OCI-LY3 (cell line): ENCODE data around the gene FMN1.
A peak's percentile ranks its signal among the peaks of the same experiment; 100 is the strongest.

Experiments
- H2AFZ ChIP-seq: fragments of 200-600, 300-600 bp; shearing (Covaris generic); 2 replicates; pipeline ENCODE4 v1.6.0; 2014; ENCODE audit warnings: antibody characterized with exemption, low read depth, low read length
- H3K27ac ChIP-seq: fragments of 200-600, 300-600 bp; sonication (generic); 2 replicates; pipeline ENCODE4 v1.5.1; 2014; ENCODE audit warnings: mild to moderate bottlenecking, low read length, moderate library complexity, mixed read lengths
- H3K27me3 ChIP-seq: fragments of 200-600, 300-600 bp; sonication (generic); 2 replicates; pipeline ENCODE4 v1.6.1; 2014; ENCODE audit warnings: low read depth, low read length, mixed read lengths
- H3K36me3 ChIP-seq: fragments of 200-600, 300-600 bp; sonication (generic); replicated peaks from 2 replicates; pipeline ENCODE3; 2014; ENCODE audit warnings: low read depth, low read length, mixed read lengths
- H3K4me1 ChIP-seq: fragments of 300-600, 200-600 bp; sonication (generic); 2 replicates; pipeline ENCODE4 v1.6.1; 2014; ENCODE audit warnings: low read length, mixed read lengths
- H3K4me2 ChIP-seq: fragments of 200-600, 300-600 bp; sonication (generic); 2 replicates; pipeline ENCODE4 v1.6.1; 2014; ENCODE audit warnings: low read length, mixed read lengths
- H3K4me3 ChIP-seq: fragments of 300-600, 200-600 bp; sonication (generic); 2 replicates; pipeline ENCODE4 v1.5.1; 2014; ENCODE audit warnings: antibody characterized with exemption, mild to moderate bottlenecking, low read length, moderate library complexity
- H3K79me2 ChIP-seq: fragments of 300-600, 200-600 bp; shearing (Covaris generic); 2 replicates; pipeline ENCODE4 v1.6.1; 2014; ENCODE audit warnings: mild to moderate bottlenecking, low read length, mixed read lengths
- H3K9ac ChIP-seq: fragments of 300-600, 200-600 bp; shearing (Covaris generic); 2 replicates; pipeline ENCODE4 v1.6.0; 2014; ENCODE audit warnings: mild to moderate bottlenecking, low read length, moderate library complexity
- H3K9me3 ChIP-seq: fragments of 200-600, 300-600 bp; shearing (Covaris generic); 2 replicates; pipeline ENCODE4 v1.6.1; 2014; ENCODE audit warnings: low read length, mixed read lengths; ENCODE audit not compliant: insufficient read depth
- H4K20me1 ChIP-seq: fragments of 200-600, 300-600 bp; sonication (generic); 2 replicates; pipeline ENCODE4 v1.6.1; 2016; ENCODE audit warnings: low read length, mixed read lengths; ENCODE audit not compliant: insufficient read depth
- CTCF ChIP-seq: fragments of 200-600, 300-600 bp; sonication (generic); IDR thresholded peaks from 2 replicates; pipeline ENCODE4 v1.5.1; 2014; ENCODE audit warnings: antibody characterized with exemption, low read length, low read depth
- EZH2phosphoT487 ChIP-seq: fragments of 200-600 bp; shearing (Covaris generic); IDR thresholded peaks from 2 replicates; pipeline ENCODE4 v1.6.1; 2018; ENCODE audit warnings: antibody characterized with exemption, mixed run types, low read depth

Gene FMN1

GRCh38 chr15:32903591-32904290 lies 290.8 kb downstream of the FMN1 start:
- Histone ChIP-seq H3K4me2 (peak overlapping the region; percentile 87), H3K79me2 (no peaks in the 10 kb centered on the region), H2AFZ (peak overlapping the region; percentile 73), H3K9me3 (no peaks in the 10 kb centered on the region), H3K27me3 (0 out of 2 replicates have a peak, but pooled peaks cover 12% of the 10 kb centered on the region), H3K4me3 (peak overlapping the region; percentile 39), H3K27ac (peak overlapping the region; percentile 1; the same call in 1 of the 2 replicates), H3K9ac (0 out of 2 replicates have a peak overlapping the region, but pooled peaks have one; percentile 2), H3K36me3 (no peaks in the 10 kb centered on the region), H4K20me1 (no peaks in the 10 kb centered on the region), H3K4me1 (peaks cover 58% of the 10 kb centered on the region)
- TF ChIP-seq CTCF = no peak
- TF ChIP-seq EZH2phosphoT487 = no peak

- Histone ChIP-seq H3K4me2 (no peak overlapping the region), H3K36me3 (no peaks in the 10 kb centered on the region)
- TF ChIP-seq EZH2phosphoT487 = no peak
- no peak for TF ChIP-seq CTCF
Observed at GRCh38 chr15:32901995-32902394, 292.5 kb downstream of the FMN1 start.

GRCh38 chr15:32901192-32901591 lies 293.3 kb downstream of the FMN1 start:
- H3K36me3 ChIP-seq = no peaks in the 10 kb centered on the region
- no peak overlapping the region for H3K9ac ChIP-seq
- no peak overlapping the region for H3K27ac ChIP-seq
- peaks cover 61% of the 10 kb centered on the region for H3K4me1 ChIP-seq
- H4K20me1 ChIP-seq = no peaks in the 10 kb centered on the region
- H3K27me3 ChIP-seq = 0 out of 2 replicates have a peak, but pooled peaks cover 12% of the 10 kb centered on the region
- H3K79me2 ChIP-seq = no peaks in the 10 kb centered on the region
- H3K9me3 ChIP-seq = no peaks in the 10 kb centered on the region
- no peak overlapping the region for H2AFZ ChIP-seq
- no peak for TF ChIP-seq EZH2phosphoT487
- no peak for TF ChIP-seq CTCF
- H3K4me2 ChIP-seq = no peak overlapping the region
- no peak overlapping the region for H3K4me3 ChIP-seq

More at GRCh38 chr15:32901995-32902394, 292.5 kb downstream of the FMN1 start:
- Histone ChIP-seq H3K9ac (no peak overlapping the region), H2AFZ (no peak overlapping the region), H3K4me1 (peaks cover 59% of the 10 kb centered on the region), H3K27ac (no peak overlapping the region), H3K9me3 (no peaks in the 10 kb centered on the region), H3K4me3 (no peak overlapping the region), H4K20me1 (no peaks in the 10 kb centered on the region), H3K27me3 (0 out of 2 replicates have a peak, but pooled peaks cover 12% of the 10 kb centered on the region), H3K79me2 (no peaks in the 10 kb centered on the region)

- Histone ChIP-seq H2AFZ (peak overlapping the region; percentile 43; the same call in 1 of the 2 replicates), H3K9ac (peak overlapping the region; percentile 10; the same call in 1 of the 2 replicates), H3K36me3 (no peaks in the 10 kb centered on the region), H3K27me3 (peaks cover 14% of the 10 kb centered on the region; the same call in 1 of the 2 replicates), H3K4me3 (peak overlapping the region; percentile 32), H3K79me2 (no peaks in the 10 kb centered on the region), H3K27ac (no peak overlapping the region), H4K20me1 (no peaks in the 10 kb centered on the region), H3K4me1 (peaks cover 53% of the 10 kb centered on the region), H3K9me3 (no peaks in the 10 kb centered on the region), H3K4me2 (peak overlapping the region; percentile 61)
- TF ChIP-seq EZH2phosphoT487 (no peak), CTCF (no peak)
Observed at GRCh38 chr15:32899126-32899596, 295.4 kb downstream of the FMN1 start.
